Measurements from ENCODE around the gene HBA2.
"Not testable (repeated sequence)": the region's sequence is repeated elsewhere in the genome, so short reads cannot be mapped to it uniquely, and the experiment has no call there.

Gene HBA2

GRCh38 chr16:172374-172941, at the start of gene HBA2:
Gene HBA2, plus strand, starts transcription at chr16:172876. Its CDS starts 37 bp downstream, at chr16:172913.
- not testable (repeated sequence) for DNase-seq (ENCODE audit: low read depth)

DNA sequence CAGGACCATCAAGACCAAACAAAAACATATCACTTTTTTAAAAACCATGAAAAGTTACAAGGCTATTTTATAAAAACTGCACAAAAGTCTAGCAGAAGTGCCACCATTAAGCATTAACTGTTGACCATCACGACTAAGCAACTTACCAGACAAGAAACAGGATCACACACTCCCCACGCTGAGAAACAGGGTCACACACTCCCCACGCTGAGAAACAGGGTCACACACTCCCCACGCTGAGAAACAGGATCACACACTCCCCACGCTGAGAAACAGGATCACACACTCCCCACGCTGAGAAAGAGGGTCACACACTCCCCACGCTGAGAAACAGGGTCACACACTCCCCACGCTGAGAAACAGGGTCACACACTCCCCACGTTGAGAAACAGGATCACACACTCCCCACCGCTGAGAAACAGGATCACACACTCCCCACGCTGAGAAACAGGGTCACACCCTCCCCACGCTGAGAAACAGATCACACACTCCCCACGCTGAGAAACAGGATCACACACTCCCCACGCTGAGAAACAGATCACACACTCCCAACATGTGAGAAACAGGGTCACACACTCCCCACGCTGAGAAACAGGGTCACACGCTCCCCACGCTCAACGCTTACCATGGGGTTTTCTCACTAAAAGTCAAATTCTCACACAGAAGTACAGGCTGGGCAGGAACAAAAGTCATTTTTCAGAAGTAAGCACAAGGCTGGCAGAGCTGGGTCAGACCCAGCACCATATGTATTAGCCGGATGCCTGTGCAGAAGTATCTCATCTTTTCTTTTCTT, 48.9 kb upstream of the HBA2 start:
- not testable (repeated sequence) for DNase-seq (ENCODE audit: low read depth); H3K4me3 ChIP-seq (ENCODE audit: low read depth, low read length)

More at GRCh38 chr16:172374-172941, at the start of gene HBA2:
- not testable (repeated sequence) for H3K4me3 ChIP-seq (ENCODE audit: low read depth, low read length)

GRCh38 chr16:125011-125410, 47.7 kb upstream of the HBA2 start:
- TF ChIP-seq, protein P1, sequence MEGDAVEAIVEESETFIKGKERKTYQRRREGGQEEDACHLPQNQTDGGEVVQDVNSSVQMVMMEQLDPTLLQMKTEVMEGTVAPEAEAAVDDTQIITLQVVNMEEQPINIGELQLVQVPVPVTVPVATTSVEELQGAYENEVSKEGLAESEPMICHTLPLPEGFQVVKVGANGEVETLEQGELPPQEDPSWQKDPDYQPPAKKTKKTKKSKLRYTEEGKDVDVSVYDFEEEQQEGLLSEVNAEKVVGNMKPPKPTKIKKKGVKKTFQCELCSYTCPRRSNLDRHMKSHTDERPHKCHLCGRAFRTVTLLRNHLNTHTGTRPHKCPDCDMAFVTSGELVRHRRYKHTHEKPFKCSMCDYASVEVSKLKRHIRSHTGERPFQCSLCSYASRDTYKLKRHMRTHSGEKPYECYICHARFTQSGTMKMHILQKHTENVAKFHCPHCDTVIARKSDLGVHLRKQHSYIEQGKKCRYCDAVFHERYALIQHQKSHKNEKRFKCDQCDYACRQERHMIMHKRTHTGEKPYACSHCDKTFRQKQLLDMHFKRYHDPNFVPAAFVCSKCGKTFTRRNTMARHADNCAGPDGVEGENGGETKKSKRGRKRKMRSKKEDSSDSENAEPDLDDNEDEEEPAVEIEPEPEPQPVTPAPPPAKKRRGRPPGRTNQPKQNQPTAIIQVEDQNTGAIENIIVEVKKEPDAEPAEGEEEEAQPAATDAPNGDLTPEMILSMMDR (IDR thresholded peaks at IDR 0.05; ENCODE audit: insufficient read depth, low read depth, low read length, missing control alignments) = no peak
- DNase-seq (ENCODE audit: low read depth) = no peak
- H3K4me3 ChIP-seq (ENCODE audit: low read depth, low read length) = no peak overlapping the region

- TF ChIP-seq, protein P1 (IDR thresholded peaks at IDR 0.05; ENCODE audit: insufficient read depth, low read depth, low read length, missing control alignments) = no peak
- no peak for DNase-seq (ENCODE audit: low read depth)
- no peak overlapping the region for H3K4me3 ChIP-seq (ENCODE audit: low read depth, low read length)
Measured at GRCh38 chr16:129075-129474, 43.6 kb upstream of the HBA2 start.

- DNase-seq (ENCODE audit: low read depth) = peak; percentile 37
- TF ChIP-seq, protein P1 (IDR thresholded peaks at IDR 0.05; ENCODE audit: insufficient read depth, low read depth, low read length, missing control alignments) = no peak
Measured at GRCh38 chr16:130533-131173, 42.0 kb upstream of the HBA2 start.

DNA sequence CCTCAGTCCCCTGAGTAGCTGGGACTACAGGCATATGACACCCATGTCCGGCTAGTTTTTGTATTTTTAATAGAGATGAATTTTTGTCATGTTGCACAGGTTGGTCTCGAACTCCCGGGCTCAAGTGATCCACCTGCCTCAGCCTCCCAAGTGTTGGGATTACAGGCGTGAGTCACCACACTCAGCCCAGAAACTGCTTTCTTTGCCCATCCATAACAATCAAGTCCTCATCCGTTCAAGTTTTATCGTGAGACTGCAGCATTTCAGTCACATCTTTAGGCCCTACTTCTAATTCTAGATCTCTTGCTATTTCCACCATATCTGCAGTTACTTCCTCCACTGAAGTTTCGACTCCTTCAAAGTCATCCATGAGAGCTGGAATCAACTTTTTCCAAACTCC, 40.6 kb upstream of the HBA2 start:
- no peak for DNase-seq (ENCODE audit: low read depth)
- TF ChIP-seq, protein P1 (IDR thresholded peaks at IDR 0.05; ENCODE audit: insufficient read depth, low read depth, low read length, missing control alignments) = no peak
- H3K4me3 ChIP-seq (ENCODE audit: low read depth, low read length) = no peak overlapping the region

More at GRCh38 chr16:130533-131173, 42.0 kb upstream of the HBA2 start:
- H3K4me3 ChIP-seq (ENCODE audit: low read depth, low read length) = no peak overlapping the region

- TF ChIP-seq, protein P1 (IDR thresholded peaks at IDR 0.05; ENCODE audit: insufficient read depth, low read depth, low read length, missing control alignments) = no peak
- H3K4me3 ChIP-seq (ENCODE audit: low read depth, low read length) = no peak overlapping the region
- no peak for DNase-seq (ENCODE audit: low read depth)
Measured at GRCh38 chr16:133716-134115, 39.0 kb upstream of the HBA2 start.
